Measurements from ENCODE around the gene EIF2AK3. TPM values are rescaled to one million over a fixed set of nuclear protein-coding genes. Genes with fewer than 3 reads are reported as not detected.

EIF2AK3 gene
- total RNA-seq, 6 donors from 2014 or later, result 15.5 to 43.7 (median 23.0) TPM

DNA sequence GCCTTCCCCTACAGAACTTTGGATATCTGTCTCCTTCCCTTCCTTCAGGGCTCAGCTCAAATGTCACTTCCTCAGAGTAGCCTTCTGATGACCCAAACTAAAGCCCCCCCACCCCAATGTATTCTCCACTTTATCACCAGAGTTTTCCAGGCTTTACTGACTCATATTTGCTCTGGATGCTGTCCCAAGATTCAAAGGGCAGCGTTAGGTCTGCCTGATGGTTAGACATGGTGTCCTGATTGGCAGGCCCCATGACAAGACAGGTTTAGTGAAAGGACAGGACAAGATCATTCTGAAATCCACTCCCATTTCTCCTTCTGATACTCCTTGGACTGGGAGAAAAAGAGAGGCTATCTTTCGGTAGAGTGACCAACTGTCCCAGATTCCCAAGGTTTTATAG lies 41.6 kb upstream of the EIF2AK3 start:
- 91 to 96% methylated on average over 2 of the region's 2 CpGs for WGBS, 2 donors
- DNase-seq (no peak), ATAC-seq (ENCODE audit: low FRiP score in 2 of 2) (no peak)
- no peak overlapping the region for H3K4me3 ChIP-seq
- TF ChIP-seq, protein P1, sequence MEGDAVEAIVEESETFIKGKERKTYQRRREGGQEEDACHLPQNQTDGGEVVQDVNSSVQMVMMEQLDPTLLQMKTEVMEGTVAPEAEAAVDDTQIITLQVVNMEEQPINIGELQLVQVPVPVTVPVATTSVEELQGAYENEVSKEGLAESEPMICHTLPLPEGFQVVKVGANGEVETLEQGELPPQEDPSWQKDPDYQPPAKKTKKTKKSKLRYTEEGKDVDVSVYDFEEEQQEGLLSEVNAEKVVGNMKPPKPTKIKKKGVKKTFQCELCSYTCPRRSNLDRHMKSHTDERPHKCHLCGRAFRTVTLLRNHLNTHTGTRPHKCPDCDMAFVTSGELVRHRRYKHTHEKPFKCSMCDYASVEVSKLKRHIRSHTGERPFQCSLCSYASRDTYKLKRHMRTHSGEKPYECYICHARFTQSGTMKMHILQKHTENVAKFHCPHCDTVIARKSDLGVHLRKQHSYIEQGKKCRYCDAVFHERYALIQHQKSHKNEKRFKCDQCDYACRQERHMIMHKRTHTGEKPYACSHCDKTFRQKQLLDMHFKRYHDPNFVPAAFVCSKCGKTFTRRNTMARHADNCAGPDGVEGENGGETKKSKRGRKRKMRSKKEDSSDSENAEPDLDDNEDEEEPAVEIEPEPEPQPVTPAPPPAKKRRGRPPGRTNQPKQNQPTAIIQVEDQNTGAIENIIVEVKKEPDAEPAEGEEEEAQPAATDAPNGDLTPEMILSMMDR (IDR thresholded peaks at IDR 0.05), result no peak
- TF ChIP-seq POLR2A (IDR thresholded peaks at IDR 0.05), result no peak
- no peak for TF ChIP-seq EP300 (IDR thresholded peaks at IDR 0.05)
- no peak for TF ChIP-seq POLR2AphosphoS5 (IDR thresholded peaks at IDR 0.05)
- H3K9me3 ChIP-seq, result no peaks in the 10 kb centered on the region
- H3K27me3 ChIP-seq, result no peaks in the 10 kb centered on the region
- H3K36me3 ChIP-seq, result no peaks in the 10 kb centered on the region
- no peak overlapping the region for H3K27ac ChIP-seq
- H3K4me1 ChIP-seq, result no peaks in the 10 kb centered on the region

DNA sequence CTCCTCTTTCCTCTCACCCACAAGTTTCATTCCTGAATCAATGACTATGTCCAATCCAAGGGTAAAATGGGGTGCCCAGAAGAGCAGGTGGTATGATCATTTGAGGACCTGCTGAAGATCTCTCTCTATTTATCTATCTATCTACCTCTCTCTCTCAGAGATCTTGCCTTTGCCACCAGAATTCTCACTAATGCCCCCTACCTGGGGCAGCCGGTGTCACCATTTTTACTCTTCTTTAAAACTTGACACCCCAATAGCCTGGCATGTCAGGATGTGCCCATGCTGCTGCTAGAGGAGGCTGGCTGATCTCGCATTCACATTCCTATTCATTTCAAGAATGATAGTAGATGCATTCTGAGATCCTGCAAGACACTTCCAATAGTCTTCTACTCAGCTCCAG lies 40.0 kb upstream of the EIF2AK3 start:
- 86 to 88% methylated on average over 2 of the region's 2 CpGs for WGBS, 2 donors
- H3K9me3 ChIP-seq, result no peaks in the 10 kb centered on the region

DNA sequence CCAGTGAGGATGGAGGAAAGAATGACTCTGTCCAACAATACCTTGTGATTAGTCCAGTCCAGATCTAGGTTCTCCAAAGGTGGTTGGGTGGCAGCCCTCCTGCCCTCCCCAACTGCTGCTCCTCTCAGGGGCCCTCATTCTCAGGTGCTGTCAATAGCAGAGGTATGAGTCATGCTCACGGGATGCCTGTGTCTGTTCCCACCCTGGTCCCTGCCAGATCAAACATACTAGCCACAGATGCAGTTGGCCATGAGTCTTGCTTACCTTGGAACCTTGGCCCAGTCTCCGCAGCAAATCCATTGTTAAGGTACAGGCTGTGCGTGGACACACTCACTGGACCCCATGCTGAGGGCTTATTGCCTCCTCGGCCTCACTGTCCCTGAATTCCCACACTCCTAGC lies 39.3 kb upstream of the EIF2AK3 start:
- H3K4me3 ChIP-seq, result no peak overlapping the region
- no peak overlapping the region for H3K27ac ChIP-seq
- H3K36me3 ChIP-seq, result no peaks in the 10 kb centered on the region
- no peak for ATAC-seq (ENCODE audit: low FRiP score in 2 of 2)
- TF ChIP-seq POLR2A (IDR thresholded peaks at IDR 0.05) (no peak), EP300 (IDR thresholded peaks at IDR 0.05) (no peak), POLR2AphosphoS5 (IDR thresholded peaks at IDR 0.05) (no peak)
- TF ChIP-seq, protein P1 (IDR thresholded peaks at IDR 0.05), result no peak
- DNase-seq, result no peak
- no peaks in the 10 kb centered on the region for H3K4me1 ChIP-seq
- WGBS, 2 donors, result 81 to 92% methylated on average over 4 of the region's 4 CpGs
- no peaks in the 10 kb centered on the region for H3K9me3 ChIP-seq
- H3K27me3 ChIP-seq, result no peaks in the 10 kb centered on the region

More for the DNA sequence above, 40.0 kb upstream of the EIF2AK3 start:
- DNase-seq (no peak), ATAC-seq (ENCODE audit: low FRiP score in 2 of 2) (no peak)
- Histone ChIP-seq H3K4me1 (no peaks in the 10 kb centered on the region), H3K4me3 (no peak overlapping the region), H3K27me3 (no peaks in the 10 kb centered on the region), H3K27ac (no peak overlapping the region), H3K36me3 (no peaks in the 10 kb centered on the region)
- TF ChIP-seq POLR2A (IDR thresholded peaks at IDR 0.05), result no peak
- TF ChIP-seq POLR2AphosphoS5 (IDR thresholded peaks at IDR 0.05), result no peak
- TF ChIP-seq, protein P1 (IDR thresholded peaks at IDR 0.05), result no peak
- TF ChIP-seq EP300 (IDR thresholded peaks at IDR 0.05), result no peak

DNA sequence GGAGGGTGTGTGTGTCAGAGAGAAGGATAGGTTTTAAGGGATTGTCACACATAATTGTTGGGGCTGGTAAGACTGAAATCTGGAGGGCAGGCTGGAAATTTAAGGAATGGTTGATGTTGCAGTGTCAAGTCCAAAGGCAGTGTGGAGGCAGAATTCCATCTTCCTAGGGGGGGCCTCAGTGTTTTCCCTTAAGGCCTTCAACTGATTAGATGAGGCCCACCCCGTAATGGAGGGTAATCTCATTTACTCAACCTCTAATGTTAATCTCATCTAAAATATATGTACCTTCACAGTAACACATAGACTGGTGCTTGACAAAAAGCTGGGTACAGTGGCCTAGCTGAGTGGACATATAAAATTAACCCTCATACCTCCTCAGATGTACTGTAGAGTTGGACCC lies 33.4 kb upstream of the EIF2AK3 start:
- H3K27me3 ChIP-seq, result no peaks in the 10 kb centered on the region
- no peak overlapping the region for H3K27ac ChIP-seq
- no peak for TF ChIP-seq EP300 (IDR thresholded peaks at IDR 0.05)
- no peak for TF ChIP-seq POLR2A (IDR thresholded peaks at IDR 0.05)
- TF ChIP-seq, protein P1 (IDR thresholded peaks at IDR 0.05), result no peak
- TF ChIP-seq POLR2AphosphoS5 (IDR thresholded peaks at IDR 0.05), result no peak
- H3K36me3 ChIP-seq, result no peaks in the 10 kb centered on the region
- ATAC-seq (ENCODE audit: low FRiP score in 2 of 2) (no peak), DNase-seq (no peak)
- peaks cover 3 to 10% (median 5%) of the 10 kb centered on the region in 4 donors for H3K4me1 ChIP-seq
- H3K4me3 ChIP-seq, result no peak overlapping the region
- whole genome bisulfite sequencing, 2 donors, result 95 to 100% methylated on average over 1 of the region's 1 CpG
- H3K9me3 ChIP-seq, result no peaks in the 10 kb centered on the region

DNA sequence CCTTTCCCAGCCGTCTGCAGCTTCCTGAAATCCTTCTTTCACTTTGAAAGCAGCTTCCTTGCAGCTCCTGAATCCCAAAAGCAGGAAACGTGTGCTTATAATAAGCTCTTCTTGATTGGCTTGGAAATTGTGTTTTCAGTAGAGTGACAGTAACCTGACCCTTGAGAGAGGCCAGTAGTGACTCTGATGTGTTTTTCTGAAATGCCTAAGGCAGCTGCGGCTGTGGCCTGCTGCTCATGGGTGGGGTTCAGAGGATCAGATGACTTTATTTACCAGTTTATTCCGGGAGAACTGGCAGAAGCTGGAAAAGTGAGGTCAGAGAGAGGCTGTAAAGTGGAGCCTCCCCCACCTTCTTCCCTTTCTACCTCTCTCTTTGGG lies 32.3 kb upstream of the EIF2AK3 start:
- Histone ChIP-seq H3K27ac (peak overlapping the region; percentile 37 to 74 (median 56)), H3K36me3 (no peaks in the 10 kb centered on the region)

More for the DNA sequence above, 32.3 kb upstream of the EIF2AK3 start:
- H3K4me1 ChIP-seq, result peaks cover 3 to 10% (median 5%) of the 10 kb centered on the region in 4 donors
- H3K27me3 ChIP-seq, result no peaks in the 10 kb centered on the region
- 42 to 48% methylated on average over 4 of the region's 4 CpGs for WGBS, 2 donors
- peak in 1 of 2 donors; percentile 69 for ATAC-seq (ENCODE audit: low FRiP score in 2 of 2)
- no peak for TF ChIP-seq POLR2A (IDR thresholded peaks at IDR 0.05)
- DNase-seq, result no peak
- H3K9me3 ChIP-seq, result no peaks in the 10 kb centered on the region
- H3K4me3 ChIP-seq, result peak overlapping the region in 1 of 4 donors; percentile 14

Data from upper lobe of left lung (tissue), 6 donors.